Caco-2 (cell line): ENCODE results near the gene CACNA2D4. TPM values are rescaled to one million over a fixed set of nuclear protein-coding genes. Genes with fewer than 3 reads are reported as not detected.

Source experiments
- BruUV-seq: library from RNA; stranded (reverse); fragments of 400-500 nt; replicated peaks from 2 replicates; lab custom pipeline; 2021; lab: Mats Ljungman, UMichigan
- CTCF ChIA-PET: fragments of 300-600 bp; sonication (Branson Sonifier 250); formaldehyde crosslinking; loops from one replicate; lab custom pipeline; 2022; ENCODE audit warnings: antibody characterized with exemption; lab: Charles Lee
- POLR2A ChIA-PET: fragments of 300-600 bp; sonication (Branson Sonifier 250); formaldehyde crosslinking; loops from one replicate; lab custom pipeline; 2022; ENCODE audit warnings: antibody characterized with exemption; lab: Charles Lee
- DNase-seq, 2 experiments: peaks; one replicate each; pipeline versions ENCODE4 v3.0.0 to v3.0.0-alpha.2; 2020 to 2022
- H3K27me3 ChIP-seq: replicated peaks from 2 replicates; pipeline ENCODE4 v1.6.0; 2011; ENCODE audit warnings: low read length; ENCODE audit not compliant: control insufficient read depth, insufficient read depth
- H3K36me3 ChIP-seq: 2 replicates; pipeline ENCODE4 v1.5.1; 2011; ENCODE audit warnings: low read length; ENCODE audit not compliant: control insufficient read depth, insufficient read depth
- H3K4me1 ChIP-seq: fragments of 250-450 bp; sonication (Bioruptor Pico); 2 replicates; pipeline ENCODE4 v1.5.1; 2020; ENCODE audit warnings: mild to moderate bottlenecking
- H3K4me3 ChIP-seq: 2 replicates; pipeline ENCODE4 v1.5.1; 2011; ENCODE audit warnings: low read depth, mild to moderate bottlenecking, control low read depth, low read length
- H3K9me3 ChIP-seq: fragments of 250-450 bp; sonication (Bioruptor Pico); 2 replicates; pipeline ENCODE4 v1.5.1; 2020; ENCODE audit warnings: mild to moderate bottlenecking, moderate library complexity
- H3K27ac Mint-ChIP-seq: one replicate; pipeline ENCODE4 v1.8.0; 2022; ENCODE audit warnings: mixed read lengths; ENCODE audit not compliant: unreplicated experiment
- H3K27me3 Mint-ChIP-seq: one replicate; pipeline ENCODE4 v1.8.0; 2022; ENCODE audit warnings: mixed read lengths; ENCODE audit not compliant: insufficient read depth, unreplicated experiment
- H3K36me3 Mint-ChIP-seq: one replicate; pipeline ENCODE4 v1.8.0; 2022; ENCODE audit warnings: mild to moderate bottlenecking, mixed read lengths; ENCODE audit not compliant: insufficient read depth, unreplicated experiment
- H3K4me1 Mint-ChIP-seq: one replicate; pipeline ENCODE4 v1.8.0; 2022; ENCODE audit warnings: low read depth, mixed read lengths; ENCODE audit not compliant: unreplicated experiment
- H3K4me3 Mint-ChIP-seq: one replicate; pipeline ENCODE4 v1.8.0; 2022; ENCODE audit warnings: mild to moderate bottlenecking, moderate library complexity, mixed read lengths; ENCODE audit not compliant: unreplicated experiment
- H3K9me3 Mint-ChIP-seq: one replicate; pipeline ENCODE4 v1.8.0; 2022; ENCODE audit warnings: mixed read lengths; ENCODE audit not compliant: unreplicated experiment
- CTCF ChIP-seq, 2 experiments: fragments of 200-600 bp in 1 of 2; IDR thresholded peaks; 1 replicate in 1 of 2; 2 replicates in 1 of 2; pipeline versions ENCODE4 v1.5.1 to v1.8.0; 2011 to 2022; ENCODE audit warnings: antibody characterized with exemption in 1 of 2, control low read depth in 1 of 2, inconsistent platforms in 1 of 2, low read depth in 1 of 2, low read length in 1 of 2, mild to moderate bottlenecking in 1 of 2, moderate library complexity in 1 of 2; ENCODE audit not compliant: insufficient read depth in 1 of 2, severe bottlenecking in 1 of 2, unreplicated experiment in 1 of 2
- intact Hi-C: fragments of 100-400 bp; cut with micrococcal nuclease; formaldehyde crosslinking; loops from one replicate; pipeline ENCODE4 v1.10.0; 2022; ENCODE audit not compliant: unreplicated experiment
- total RNA-seq: library from RNA; stranded (reverse); gene quantifications from 2 replicates; pipeline ENCODE4 v1.2.3, GENCODE V29; 2022

CACNA2D4 gene
- total RNA-seq, 1 experiment from 2014 or later = 2.2 TPM

GRCh38 chr12:1962051-1963020 lies 43.9 kb upstream of the CACNA2D4 start:
- ChIA-PET POLR2A (no interaction called here), CTCF (interaction anchor here (0.6 kb wide), 1 partner anchor 81 kb away, joined by 6 read pairs; no protein-coding TSS in a partner anchor)
- Histone ChIP-seq H3K36me3 (no peaks in the 10 kb centered on the region), H3K4me3 (no peak overlapping the region), H3K4me1 (no peaks in the 10 kb centered on the region), H3K9me3 (no peaks in the 10 kb centered on the region; the same call in 1 of the 2 replicates), H3K27me3 (no peaks in the 10 kb centered on the region)
- Mint-ChIP-seq H3K9me3 (no peaks in the 10 kb centered on the region), H3K4me1 (no peaks in the 10 kb centered on the region), H3K27ac (no peak overlapping the region), H3K4me3 (no peak overlapping the region), H3K36me3 (no peaks in the 10 kb centered on the region), H3K27me3 (no peaks in the 10 kb centered on the region)
- no TSS peak for BruUV-seq
- intact Hi-C loops = no loop called here
- no peak for DNase-seq
- no peak for TF ChIP-seq CTCF (IDR thresholded peaks at IDR 0.05; ENCODE audit: insufficient read depth in 1 of 2, low read depth in 1 of 2, low read length in 1 of 2, severe bottlenecking in 1 of 2, unreplicated experiment in 1 of 2)

DNA sequence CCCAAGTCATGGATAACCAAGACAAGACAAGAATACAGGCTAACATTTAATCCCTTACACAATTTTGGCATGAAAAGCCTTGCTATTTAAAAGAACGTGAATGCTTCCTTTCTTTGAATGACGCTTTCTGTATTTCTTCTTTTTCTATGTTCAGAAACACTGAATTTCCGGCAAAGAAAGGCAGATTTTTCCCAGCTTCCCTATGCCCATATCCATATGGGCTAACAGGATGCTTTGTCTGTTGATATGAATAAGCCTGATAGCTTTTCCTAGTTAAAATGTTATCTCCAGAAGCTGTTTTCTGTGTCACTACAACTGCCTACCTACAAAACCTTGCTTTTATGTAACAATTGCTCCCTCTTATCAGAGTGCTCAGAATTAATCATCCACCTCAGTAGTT lies 38.3 kb upstream of the CACNA2D4 start:
- Mint-ChIP-seq H3K4me1 (no peaks in the 10 kb centered on the region), H3K9me3 (no peaks in the 10 kb centered on the region), H3K27ac (no peak overlapping the region), H3K4me3 (no peak overlapping the region), H3K36me3 (no peaks in the 10 kb centered on the region), H3K27me3 (no peaks in the 10 kb centered on the region)
- no TSS peak for BruUV-seq
- POLR2A ChIA-PET = no interaction called here
- intact Hi-C loops = no loop called here
- TF ChIP-seq CTCF (IDR thresholded peaks at IDR 0.05; ENCODE audit: insufficient read depth in 1 of 2, low read depth in 1 of 2, low read length in 1 of 2, severe bottlenecking in 1 of 2, unreplicated experiment in 1 of 2) = no peak
- CTCF ChIA-PET = no interaction called here
- H3K36me3 ChIP-seq = no peaks in the 10 kb centered on the region
- no peak for DNase-seq
- no peaks in the 10 kb centered on the region; the same call in 1 of the 2 replicates for H3K9me3 ChIP-seq
- H3K27me3 ChIP-seq = no peaks in the 10 kb centered on the region
- H3K4me1 ChIP-seq = no peaks in the 10 kb centered on the region
- no peak overlapping the region for H3K4me3 ChIP-seq

- no TSS peak for BruUV-seq
- no peak overlapping the region for H3K27ac Mint-ChIP-seq
- no peak for TF ChIP-seq CTCF (IDR thresholded peaks at IDR 0.05; ENCODE audit: insufficient read depth in 1 of 2, low read depth in 1 of 2, low read length in 1 of 2, severe bottlenecking in 1 of 2, unreplicated experiment in 1 of 2)
- Histone ChIP-seq H3K4me1 (no peaks in the 10 kb centered on the region), H3K9me3 (no peaks in the 10 kb centered on the region), H3K4me3 (no peak overlapping the region), H3K27me3 (no peaks in the 10 kb centered on the region), H3K36me3 (no peaks in the 10 kb centered on the region)
- CTCF ChIA-PET = interaction anchor here (0.5 to 2.4 kb wide), 3 partner anchors 10 to 314 kb away, joined by 3 to 13 read pairs (median 8); no protein-coding TSS in a partner anchor
- H3K36me3 Mint-ChIP-seq = no peaks in the 10 kb centered on the region
- H3K9me3 Mint-ChIP-seq = no peaks in the 10 kb centered on the region
- POLR2A ChIA-PET = no interaction called here
- no peaks in the 10 kb centered on the region for H3K4me1 Mint-ChIP-seq
- H3K27me3 Mint-ChIP-seq = no peaks in the 10 kb centered on the region
- peak in 1 of 2 experiments; percentile 20 for DNase-seq
- intact Hi-C loops = no loop called here
- H3K4me3 Mint-ChIP-seq = no peak overlapping the region
Observed at GRCh38 chr12:1949771-1950470, 31.5 kb upstream of the CACNA2D4 start.
